ENCODE data around the gene SNX25.

GRCh38 chr4:185370268-185370949 lies 161.0 kb downstream of the SNX25 start:
- TF ChIP-seq, protein P1, sequence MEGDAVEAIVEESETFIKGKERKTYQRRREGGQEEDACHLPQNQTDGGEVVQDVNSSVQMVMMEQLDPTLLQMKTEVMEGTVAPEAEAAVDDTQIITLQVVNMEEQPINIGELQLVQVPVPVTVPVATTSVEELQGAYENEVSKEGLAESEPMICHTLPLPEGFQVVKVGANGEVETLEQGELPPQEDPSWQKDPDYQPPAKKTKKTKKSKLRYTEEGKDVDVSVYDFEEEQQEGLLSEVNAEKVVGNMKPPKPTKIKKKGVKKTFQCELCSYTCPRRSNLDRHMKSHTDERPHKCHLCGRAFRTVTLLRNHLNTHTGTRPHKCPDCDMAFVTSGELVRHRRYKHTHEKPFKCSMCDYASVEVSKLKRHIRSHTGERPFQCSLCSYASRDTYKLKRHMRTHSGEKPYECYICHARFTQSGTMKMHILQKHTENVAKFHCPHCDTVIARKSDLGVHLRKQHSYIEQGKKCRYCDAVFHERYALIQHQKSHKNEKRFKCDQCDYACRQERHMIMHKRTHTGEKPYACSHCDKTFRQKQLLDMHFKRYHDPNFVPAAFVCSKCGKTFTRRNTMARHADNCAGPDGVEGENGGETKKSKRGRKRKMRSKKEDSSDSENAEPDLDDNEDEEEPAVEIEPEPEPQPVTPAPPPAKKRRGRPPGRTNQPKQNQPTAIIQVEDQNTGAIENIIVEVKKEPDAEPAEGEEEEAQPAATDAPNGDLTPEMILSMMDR (IDR thresholded peaks at IDR 0.05) = no peak
- TF ChIP-seq, protein P2, sequence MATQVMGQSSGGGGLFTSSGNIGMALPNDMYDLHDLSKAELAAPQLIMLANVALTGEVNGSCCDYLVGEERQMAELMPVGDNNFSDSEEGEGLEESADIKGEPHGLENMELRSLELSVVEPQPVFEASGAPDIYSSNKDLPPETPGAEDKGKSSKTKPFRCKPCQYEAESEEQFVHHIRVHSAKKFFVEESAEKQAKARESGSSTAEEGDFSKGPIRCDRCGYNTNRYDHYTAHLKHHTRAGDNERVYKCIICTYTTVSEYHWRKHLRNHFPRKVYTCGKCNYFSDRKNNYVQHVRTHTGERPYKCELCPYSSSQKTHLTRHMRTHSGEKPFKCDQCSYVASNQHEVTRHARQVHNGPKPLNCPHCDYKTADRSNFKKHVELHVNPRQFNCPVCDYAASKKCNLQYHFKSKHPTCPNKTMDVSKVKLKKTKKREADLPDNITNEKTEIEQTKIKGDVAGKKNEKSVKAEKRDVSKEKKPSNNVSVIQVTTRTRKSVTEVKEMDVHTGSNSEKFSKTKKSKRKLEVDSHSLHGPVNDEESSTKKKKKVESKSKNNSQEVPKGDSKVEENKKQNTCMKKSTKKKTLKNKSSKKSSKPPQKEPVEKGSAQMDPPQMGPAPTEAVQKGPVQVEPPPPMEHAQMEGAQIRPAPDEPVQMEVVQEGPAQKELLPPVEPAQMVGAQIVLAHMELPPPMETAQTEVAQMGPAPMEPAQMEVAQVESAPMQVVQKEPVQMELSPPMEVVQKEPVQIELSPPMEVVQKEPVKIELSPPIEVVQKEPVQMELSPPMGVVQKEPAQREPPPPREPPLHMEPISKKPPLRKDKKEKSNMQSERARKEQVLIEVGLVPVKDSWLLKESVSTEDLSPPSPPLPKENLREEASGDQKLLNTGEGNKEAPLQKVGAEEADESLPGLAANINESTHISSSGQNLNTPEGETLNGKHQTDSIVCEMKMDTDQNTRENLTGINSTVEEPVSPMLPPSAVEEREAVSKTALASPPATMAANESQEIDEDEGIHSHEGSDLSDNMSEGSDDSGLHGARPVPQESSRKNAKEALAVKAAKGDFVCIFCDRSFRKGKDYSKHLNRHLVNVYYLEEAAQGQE (IDR thresholded peaks at IDR 0.05; ENCODE audit: insufficient read depth in 1 of 2, low read depth in 2 of 2, low read length in 1 of 2) = no peak
- TF ChIP-seq POLR2AphosphoS5 (IDR thresholded peaks at IDR 0.05; ENCODE audit: low read depth, low read length) (no peak), TCF7L2 (IDR thresholded peaks at IDR 0.05; ENCODE audit: low read depth, low read length) (no peak)
